GM21360 (cell line): ENCODE results near the gene IL1RAPL1.
A peak's percentile ranks its signal among the peaks of the same experiment; 100 is the strongest.

Experiments used
- ATAC-seq: cut with Tn5 transposase; IDR thresholded peaks from one replicate; pipeline ENCODE4 v1.9.1; 2021; ENCODE audit warnings: mild to moderate bottlenecking, moderate library complexity; ENCODE audit not compliant: unreplicated experiment

The IL1RAPL1 gene

GRCh38 chrX:29617276-29617675 lies 1030.0 kb downstream of the IL1RAPL1 start:
- ATAC-seq = no peak

GRCh38 chrX:29617725-29618124 lies 1030.5 kb downstream of the IL1RAPL1 start:
- ATAC-seq = no peak

- ATAC-seq = no peak
These were observed 1040.6 kb downstream of the IL1RAPL1 start for GRCh38 chrX:29627833-29628232.

- ATAC-seq = no peak
These were observed 1047.3 kb downstream of the IL1RAPL1 start for GRCh38 chrX:29634516-29634915.

GRCh38 chrX:29636331-29636730 lies 1049.1 kb downstream of the IL1RAPL1 start:
- no peak for ATAC-seq

DNA sequence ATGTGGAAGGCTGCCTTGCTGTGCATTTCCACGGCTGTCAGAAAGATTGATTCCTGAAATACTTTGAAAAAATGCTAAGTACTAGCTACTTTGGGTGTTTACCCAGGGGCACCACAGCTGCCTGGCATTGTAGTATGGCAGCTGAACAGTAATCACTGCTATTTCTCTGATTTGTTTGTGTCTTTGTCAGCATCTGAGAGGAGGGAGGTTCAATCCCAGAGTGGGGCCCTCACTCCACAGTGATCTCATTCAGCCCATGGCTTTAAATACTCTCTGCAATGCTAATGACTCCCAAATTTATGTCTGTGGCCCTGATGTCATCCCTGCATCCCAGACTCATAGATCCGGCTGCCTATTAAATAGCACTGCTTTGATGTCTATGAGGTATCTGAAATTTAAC lies 1052.9 kb downstream of the IL1RAPL1 start:
- ATAC-seq = no peak

DNA sequence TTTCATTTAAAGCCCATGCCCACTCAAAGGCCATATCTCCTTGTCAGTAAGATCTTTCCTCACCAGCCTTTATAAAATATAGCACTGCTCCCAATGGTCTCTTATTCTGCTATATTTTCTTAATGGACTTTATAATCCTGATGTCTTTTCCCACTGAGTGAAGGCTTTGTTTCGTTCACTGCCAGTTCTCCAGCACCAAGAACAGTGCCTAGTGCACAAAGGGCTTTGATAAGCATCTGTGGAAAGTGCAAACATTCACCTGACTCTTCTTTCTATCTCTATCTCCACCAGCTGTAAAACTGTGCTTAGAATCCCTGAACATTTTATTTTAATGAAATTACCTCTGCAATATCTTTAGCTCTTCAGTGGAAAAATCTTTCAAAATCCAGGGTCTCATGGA lies 1054.2 kb downstream of the IL1RAPL1 start:
- ATAC-seq = no peak

DNA sequence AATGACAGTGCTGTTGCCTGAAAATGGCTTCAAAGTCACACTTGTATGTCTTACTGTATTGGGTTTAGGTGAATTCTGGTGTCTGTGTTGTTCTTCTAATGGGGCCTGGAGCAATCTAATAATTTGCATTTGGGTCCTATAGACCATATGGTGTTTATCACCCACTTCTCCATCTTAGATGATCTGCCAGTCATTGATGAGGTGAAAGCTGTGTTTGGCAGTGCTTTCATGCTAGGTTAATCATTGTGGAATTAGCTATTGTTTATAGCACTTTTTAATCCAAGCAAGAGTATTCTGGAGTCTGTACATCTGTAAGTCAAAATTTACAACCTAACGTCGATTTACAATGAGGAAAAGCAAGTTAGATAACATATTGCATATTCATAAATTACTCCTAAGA lies 1055.9 kb downstream of the IL1RAPL1 start:
- no peak for ATAC-seq

DNA sequence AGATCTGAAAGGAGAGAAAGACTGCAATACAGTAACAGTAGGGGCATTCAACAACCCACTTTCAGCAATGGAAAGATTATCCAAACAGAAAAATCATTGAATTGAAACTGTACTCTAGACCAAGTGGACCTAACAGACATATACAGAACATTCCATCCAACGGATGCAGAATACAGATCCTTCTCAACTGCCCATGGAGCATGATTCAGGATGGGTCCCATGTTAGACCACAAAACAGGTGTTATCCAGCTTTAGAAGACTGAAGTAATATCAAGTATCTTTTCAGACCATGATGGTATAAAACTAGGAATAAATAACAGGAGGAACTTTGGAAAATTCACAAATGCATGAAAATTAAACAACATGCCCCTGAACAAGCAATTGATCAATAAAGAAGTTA lies 1060.9 kb downstream of the IL1RAPL1 start:
- no peak for ATAC-seq

DNA sequence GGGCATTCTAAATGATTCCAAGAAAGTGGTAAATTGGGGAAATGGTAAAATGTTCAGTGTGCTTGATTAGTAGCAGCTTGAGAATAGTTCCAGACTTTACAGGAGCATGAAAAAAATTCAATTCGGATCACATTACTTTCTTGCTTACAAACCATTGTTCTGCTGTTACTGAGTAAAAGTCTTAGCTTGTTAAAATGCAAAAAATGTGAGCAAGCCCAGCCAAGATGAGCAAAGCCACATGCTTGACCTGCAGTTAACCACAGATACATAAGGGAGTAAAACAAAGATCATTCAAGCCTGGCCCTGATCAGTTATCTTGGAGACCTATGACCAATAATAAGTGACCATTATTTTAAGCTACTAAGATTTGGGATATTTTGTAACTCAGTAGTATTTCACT lies 1065.2 kb downstream of the IL1RAPL1 start:
- ATAC-seq = no peak

DNA sequence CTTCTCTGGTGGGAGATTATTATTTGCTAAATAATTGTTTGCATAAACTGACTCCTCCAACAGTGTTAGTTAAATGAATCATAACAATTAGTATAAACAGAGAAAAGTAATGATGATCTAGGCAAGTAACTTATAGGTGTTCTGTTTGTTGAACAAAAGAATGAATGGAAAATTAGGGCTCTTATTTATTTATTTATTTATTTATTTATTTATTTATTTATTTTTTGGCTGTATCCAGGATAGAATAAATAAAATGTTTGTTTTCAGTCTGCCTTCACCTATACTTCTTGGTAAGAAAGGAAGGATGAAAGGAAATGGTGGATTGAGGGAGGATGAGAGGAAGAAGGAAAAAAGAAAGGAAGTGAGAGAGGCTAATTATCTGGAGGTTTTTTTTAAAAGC lies 1066.5 kb downstream of the IL1RAPL1 start:
- no peak for ATAC-seq

GRCh38 chrX:29659911-29660310 lies 1072.7 kb downstream of the IL1RAPL1 start:
- no peak for ATAC-seq

GRCh38 chrX:29661290-29661689 lies 1074.0 kb downstream of the IL1RAPL1 start:
- ATAC-seq = no peak

DNA sequence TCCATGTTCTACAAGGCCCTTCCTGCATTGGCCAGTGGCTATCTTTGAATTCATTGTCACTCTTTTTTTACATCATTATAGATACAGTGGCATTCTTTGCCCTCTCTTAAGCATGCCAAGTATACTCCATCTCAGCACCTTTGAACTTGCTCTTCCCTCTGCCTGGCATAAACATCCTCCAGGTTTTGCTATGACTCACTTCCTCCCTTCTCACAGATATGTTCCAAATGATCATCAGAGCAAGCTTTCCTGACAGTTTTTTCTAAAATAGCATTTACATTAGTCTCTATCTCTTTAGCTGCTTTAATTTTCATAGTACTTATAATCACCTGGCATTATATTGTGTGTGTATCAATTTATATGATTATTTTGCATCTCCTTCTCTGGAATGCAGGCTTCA lies 1074.9 kb downstream of the IL1RAPL1 start:
- no peak for ATAC-seq

DNA sequence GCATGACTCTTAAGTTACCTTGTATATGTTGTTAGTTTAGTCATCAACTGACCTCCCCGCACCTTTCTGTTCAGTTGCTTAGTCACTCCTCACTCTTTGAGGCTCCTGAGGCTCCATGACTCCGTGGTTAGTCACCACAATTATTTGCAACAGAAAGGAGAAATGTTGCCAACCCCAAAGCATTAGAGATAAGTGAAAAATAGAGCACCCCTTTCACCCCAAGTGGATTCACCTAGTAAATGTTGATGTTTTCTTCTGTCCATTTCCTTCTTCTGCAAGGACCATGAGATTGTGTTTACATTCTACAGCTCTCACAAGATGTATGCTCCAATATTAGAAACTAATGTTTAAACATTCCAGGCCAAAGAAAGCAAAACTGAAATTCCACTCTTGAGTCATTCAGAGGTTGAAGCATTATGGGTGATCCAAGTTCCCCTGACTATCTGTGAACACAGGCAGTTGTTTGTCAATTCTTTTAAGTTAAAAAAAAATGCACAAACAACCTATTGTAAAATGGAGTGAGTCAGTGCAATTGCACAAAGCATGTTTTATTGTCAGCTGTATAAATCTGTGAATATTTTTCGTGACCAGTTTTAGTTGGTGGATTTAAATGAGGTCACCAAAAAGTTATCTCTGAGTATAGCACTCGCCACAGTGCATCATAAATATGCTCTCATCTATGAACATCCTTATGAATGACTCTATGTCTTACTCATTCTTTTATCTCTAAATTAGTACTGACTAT lies 1075.7 kb downstream of the IL1RAPL1 start:
- peak; percentile 76 for ATAC-seq

DNA sequence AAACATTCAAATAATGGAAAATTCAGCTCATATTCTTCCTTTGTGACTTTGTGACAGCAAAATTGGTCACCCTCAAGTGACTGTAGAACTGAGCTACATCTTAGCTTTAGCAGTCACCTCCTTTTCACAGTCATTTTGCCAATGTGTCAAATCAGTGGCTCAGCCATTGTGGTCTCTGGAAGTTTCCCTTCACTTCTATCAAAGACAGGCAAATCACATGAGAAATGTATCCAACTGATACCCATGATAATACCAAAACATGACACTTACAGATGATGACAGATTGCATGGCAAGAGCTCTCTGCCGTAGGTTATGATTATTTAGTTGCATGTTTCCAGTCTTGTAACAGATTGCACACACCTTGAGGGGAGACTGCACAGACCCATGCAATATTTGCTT lies 1078.3 kb downstream of the IL1RAPL1 start:
- ATAC-seq = no peak

- ATAC-seq = no peak
These were observed 1079.1 kb downstream of the IL1RAPL1 start for GRCh38 chrX:29666366-29666765.

- ATAC-seq = no peak
These were observed 1084.2 kb downstream of the IL1RAPL1 start for GRCh38 chrX:29671421-29671820.

DNA sequence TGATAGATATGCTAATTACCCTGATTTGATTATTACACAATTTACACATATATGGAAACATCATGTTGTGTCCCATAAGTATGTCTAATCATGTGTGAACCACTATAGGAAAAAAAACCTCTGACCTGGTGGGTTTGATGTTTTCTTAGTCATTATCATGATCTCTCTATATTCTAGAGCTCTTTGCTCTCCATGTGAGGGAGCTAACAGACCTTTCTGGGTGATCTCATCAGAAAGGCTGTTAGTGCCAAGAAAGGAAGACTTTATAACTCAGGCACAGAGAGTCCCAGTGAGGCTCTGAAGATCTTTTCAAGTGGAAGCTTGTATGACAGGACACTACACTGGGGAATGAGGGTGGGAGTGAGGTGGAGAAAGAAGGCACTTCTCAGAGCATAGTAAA lies 1100.4 kb downstream of the IL1RAPL1 start:
- ATAC-seq = no peak

DNA sequence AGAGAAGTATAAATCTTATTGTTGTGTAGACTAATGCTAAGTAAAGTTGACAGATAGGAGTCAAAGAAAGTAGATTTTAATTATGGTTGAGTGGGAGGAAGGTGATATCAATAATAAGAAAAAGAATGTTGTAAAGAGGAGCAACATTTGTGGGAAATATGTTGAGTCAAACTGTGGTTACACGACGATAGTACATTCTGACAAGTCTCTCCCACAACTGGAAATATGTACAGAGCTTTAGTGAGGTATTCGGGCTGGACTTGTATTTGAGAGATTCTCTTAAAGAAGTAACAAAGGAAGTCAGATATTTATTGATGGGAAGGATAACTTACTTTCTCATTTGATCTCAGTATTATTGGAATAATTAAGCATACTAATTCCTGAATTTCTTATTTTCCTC lies 1102.8 kb downstream of the IL1RAPL1 start:
- ATAC-seq = no peak

DNA sequence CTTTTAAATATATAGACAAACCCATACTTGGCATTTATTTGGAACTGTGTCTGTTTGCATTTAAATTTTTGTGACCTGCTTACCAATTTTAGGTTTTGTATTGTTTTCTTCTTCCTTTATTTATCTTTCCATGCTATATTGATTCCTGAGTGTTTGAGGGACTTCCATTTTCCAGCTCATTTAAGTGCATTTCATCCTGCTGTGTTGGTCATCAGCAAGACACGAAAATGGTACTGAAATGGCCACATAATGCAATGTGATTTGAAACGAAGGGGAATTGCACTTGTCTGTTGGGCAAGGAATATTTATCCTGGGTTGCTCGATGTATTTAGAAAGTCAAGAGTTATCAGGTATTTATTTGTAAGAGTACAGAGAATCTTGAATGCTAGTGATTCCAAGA lies 1103.8 kb downstream of the IL1RAPL1 start:
- ATAC-seq = no peak

- no peak for ATAC-seq
These were observed 1106.7 kb downstream of the IL1RAPL1 start for GRCh38 chrX:29693912-29694311.

DNA sequence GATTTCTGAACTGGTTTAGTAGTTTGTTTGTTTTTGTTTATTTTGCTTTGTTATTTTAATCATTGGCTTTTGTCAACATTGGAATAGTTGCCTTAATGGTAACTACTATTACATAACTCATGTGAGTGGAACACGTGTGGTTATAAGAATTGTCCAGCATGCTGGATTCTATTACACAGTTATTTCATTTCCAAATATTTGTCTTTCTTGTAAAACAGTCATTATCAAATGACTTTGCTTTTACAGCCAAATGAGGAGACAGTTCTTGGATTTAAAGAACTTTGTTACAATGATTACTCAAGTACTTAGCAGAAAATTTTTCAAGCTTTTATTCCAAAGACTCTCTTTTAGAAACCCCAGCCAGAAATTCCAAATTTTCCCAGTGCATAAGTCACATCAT lies 1112.0 kb downstream of the IL1RAPL1 start:
- no peak for ATAC-seq
